ACC112 (cell line): ENCODE data around the gene LST1.

Source experiments
- H2AFZ ChIP-seq: fragments of 200-600 bp; sonication (generic); one replicate; pipeline ENCODE4 v1.6.0; 2017; ENCODE audit warnings: antibody characterized with exemption, low read length; ENCODE audit not compliant: unreplicated experiment
- H3K27ac ChIP-seq: fragments of 200-600 bp; sonication (generic); 2 replicates; pipeline ENCODE4 v1.5.1; 2014; ENCODE audit warnings: low read depth, mild to moderate bottlenecking, antibody characterized with exemption, low read length, moderate library complexity
- H3K27me3 ChIP-seq: fragments of 200-600 bp; sonication (generic); 2 replicates; pipeline ENCODE4 v1.6.1; 2014; ENCODE audit warnings: mild to moderate bottlenecking, antibody characterized with exemption, low read length, moderate library complexity, mixed read lengths; ENCODE audit not compliant: insufficient read depth
- H3K36me3 ChIP-seq: fragments of 200-600 bp; sonication (generic); 2 replicates; pipeline ENCODE4 v1.6.1; 2016; ENCODE audit warnings: mild to moderate bottlenecking, antibody characterized with exemption, low read length, moderate library complexity, mixed read lengths; ENCODE audit not compliant: insufficient read depth
- H3K4me1 ChIP-seq: fragments of 200-600 bp; sonication (generic); one replicate; pipeline ENCODE4 v1.6.1; 2016; ENCODE audit warnings: low read length, mixed read lengths; ENCODE audit not compliant: insufficient read depth, unreplicated experiment, control insufficient read depth
- H3K4me3 ChIP-seq: fragments of 200-600 bp; sonication (generic); 2 replicates; pipeline ENCODE4 v1.5.1; 2014; ENCODE audit warnings: mild to moderate bottlenecking, low read depth, low read length
- H3K79me2 ChIP-seq: fragments of 200-600 bp; sonication (generic); one replicate; pipeline ENCODE4 v1.6.0; 2016; ENCODE audit warnings: low read length; ENCODE audit not compliant: control insufficient read depth, unreplicated experiment, insufficient read depth

LST1 gene

DNA sequence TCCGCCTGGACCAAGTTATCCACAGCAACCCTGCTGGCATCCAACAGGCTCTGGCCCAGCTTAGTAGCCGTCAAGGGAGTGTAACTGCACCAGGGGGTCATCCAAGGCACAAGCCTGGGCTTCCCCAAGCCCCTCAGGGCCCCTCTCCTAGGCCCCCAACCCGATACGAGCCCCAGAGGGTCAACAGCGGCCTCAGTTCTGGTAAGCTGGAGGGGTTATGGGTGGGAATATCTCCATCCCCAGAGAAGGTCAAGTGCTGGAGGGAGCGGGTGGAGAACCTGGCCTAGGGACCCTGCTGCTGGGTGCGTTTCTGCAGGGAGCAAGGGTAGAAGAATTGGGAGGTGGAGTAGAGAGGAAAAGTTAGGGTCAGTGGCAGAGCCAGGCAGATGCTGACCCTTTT lies 47.4 kb downstream of the LST1 start:
- no peaks in the 10 kb centered on the region for H3K4me1 ChIP-seq
- H2AFZ ChIP-seq: no peak overlapping the region
- H3K36me3 ChIP-seq: peaks cover 42% of the 10 kb centered on the region; the same call in 1 of the 2 replicates
- no peak overlapping the region for H3K4me3 ChIP-seq
- no peaks in the 10 kb centered on the region for H3K27me3 ChIP-seq
- H3K27ac ChIP-seq: no peak overlapping the region
- H3K79me2 ChIP-seq: peaks cover 7% of the 10 kb centered on the region

GRCh38 chr6:31634131-31634530 lies 48.1 kb downstream of the LST1 start:
- Histone ChIP-seq H3K36me3 (peaks cover 37% of the 10 kb centered on the region; the same call in 1 of the 2 replicates), H3K79me2 (peaks cover 4% of the 10 kb centered on the region), H3K27ac (no peak overlapping the region), H2AFZ (no peak overlapping the region), H3K4me1 (peaks cover 2% of the 10 kb centered on the region), H3K27me3 (no peaks in the 10 kb centered on the region), H3K4me3 (no peak overlapping the region)

- H3K36me3 ChIP-seq: peaks cover 30% of the 10 kb centered on the region; the same call in 1 of the 2 replicates
Measured at GRCh38 chr6:31634969-31635575, 49.0 kb downstream of the LST1 start.

GRCh38 chr6:31636698-31637596 lies 50.9 kb downstream of the LST1 start:
- Histone ChIP-seq H3K36me3 (peaks cover 33% of the 10 kb centered on the region; the same call in 1 of the 2 replicates), H3K4me3 (no peak overlapping the region), H2AFZ (no peak overlapping the region), H3K27ac (no peak overlapping the region), H3K4me1 (peaks cover 12% of the 10 kb centered on the region), H3K79me2 (peaks cover 2% of the 10 kb centered on the region), H3K27me3 (no peaks in the 10 kb centered on the region)

More at GRCh38 chr6:31634969-31635575, 49.0 kb downstream of the LST1 start:
- Histone ChIP-seq H3K79me2 (peaks cover 2% of the 10 kb centered on the region), H3K27me3 (no peaks in the 10 kb centered on the region), H3K4me3 (no peak overlapping the region), H2AFZ (no peak overlapping the region), H3K27ac (no peak overlapping the region), H3K4me1 (peaks cover 11% of the 10 kb centered on the region)
